Activated CD4-positive, alpha-beta T cell treated with anti-CD3 and anti-CD28 coated beads, Interleukin-2, amount 50 U/mL, for 16 hours (primary cell): ENCODE measurements around the gene NISCH.
"Not testable (repeated sequence)": the region's sequence is repeated elsewhere in the genome, so short reads cannot be mapped to it uniquely, and the experiment has no call there.

Source experiments
- DNase-seq: peaks from one replicate; pipeline ENCODE4 v3.0.0-alpha.2; 2020

NISCH gene

DNA sequence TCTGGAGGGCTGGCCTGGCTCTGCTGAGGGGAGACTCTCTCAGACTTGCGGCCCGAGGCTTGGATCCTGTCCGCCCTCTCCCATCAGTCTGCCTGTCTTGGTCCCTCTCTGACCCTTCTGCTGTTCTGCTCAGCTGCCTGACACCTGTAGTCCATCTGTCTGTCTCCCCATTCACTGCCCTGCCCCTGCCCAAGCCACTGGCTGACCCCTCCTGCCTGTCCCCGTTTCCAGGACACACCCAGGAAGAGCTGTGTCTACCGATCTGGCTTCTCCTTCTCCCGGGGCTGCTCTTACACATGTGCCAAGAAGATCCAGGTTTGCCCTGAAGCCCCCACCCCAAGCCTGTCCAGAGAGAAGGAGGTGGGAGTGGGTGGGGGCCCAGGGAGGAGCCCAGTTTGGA is 59.8 kb downstream of the NISCH start:
- no peak for DNase-seq

DNA sequence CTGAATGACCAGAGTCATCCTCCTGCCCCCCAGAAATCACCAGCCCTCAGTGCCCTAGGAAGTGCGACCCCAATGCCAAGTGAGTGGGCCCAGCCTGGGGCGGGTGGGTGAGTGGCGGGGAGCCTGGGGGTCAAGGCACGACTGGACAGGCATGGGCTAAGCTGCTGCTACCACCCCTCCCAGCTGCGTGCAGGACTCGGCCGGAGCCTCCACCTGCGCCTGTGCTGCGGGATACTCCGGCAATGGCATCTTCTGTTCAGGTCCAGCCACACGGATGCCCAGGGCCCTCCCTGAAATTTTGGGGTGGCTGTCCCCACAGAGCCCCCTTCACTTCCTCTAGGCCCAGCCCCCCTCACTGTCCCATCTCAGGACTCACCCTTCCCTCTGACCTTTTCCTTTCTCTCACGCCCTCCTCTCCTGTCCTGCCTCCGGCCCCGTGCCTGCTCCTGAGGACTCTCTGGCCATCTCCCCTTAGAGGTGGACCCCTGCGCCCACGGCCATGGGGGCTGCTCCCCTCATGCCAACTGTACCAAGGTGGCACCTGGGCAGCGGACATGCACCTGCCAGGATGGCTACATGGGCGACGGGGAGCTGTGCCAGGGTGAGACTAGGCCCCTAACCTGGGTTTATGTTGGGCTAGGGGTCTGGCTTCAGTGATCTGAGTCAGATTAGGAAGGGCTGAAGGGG is 61.2 kb downstream of the NISCH start:
- no peak for DNase-seq

DNA sequence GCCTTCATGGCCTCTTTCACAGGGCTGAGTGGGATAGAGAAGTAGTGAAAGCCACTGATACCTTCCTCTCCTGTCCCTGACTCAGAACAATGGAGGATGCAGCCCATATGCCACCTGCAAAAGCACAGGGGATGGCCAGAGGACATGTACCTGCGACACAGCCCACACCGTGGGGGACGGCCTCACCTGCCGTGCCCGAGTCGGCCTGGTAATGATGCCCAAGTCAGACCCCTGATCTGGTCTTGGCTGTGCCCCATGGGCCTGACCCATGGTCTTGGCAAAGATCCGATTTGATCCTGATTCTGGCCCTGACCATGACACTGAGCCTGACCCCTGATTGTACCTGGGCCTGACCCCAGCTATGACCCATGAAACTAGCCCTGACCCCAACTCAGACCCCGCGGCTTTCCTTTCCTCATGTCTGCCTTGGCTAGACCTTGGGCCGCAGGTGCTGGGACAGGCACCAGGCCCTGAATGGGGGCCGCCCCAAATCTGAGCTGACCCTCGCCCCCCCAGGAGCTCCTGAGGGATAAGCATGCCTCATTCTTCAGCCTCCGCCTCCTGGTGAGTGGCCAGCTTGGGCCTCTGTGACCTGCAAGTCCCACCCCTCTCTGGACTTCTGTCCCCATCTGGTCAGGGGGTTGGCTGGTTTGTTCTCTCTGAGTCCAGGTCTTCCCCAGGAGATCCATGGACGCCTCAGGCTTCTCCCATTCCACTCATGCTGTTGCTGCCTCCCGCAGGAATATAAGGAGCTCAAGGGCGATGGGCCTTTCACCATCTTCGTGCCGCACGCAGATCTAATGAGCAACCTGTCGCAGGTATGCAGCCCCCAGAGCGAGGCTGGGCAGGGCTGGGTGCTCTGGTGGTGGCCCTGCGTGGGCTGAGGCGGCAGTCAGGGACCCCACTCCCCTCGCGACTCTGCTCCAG is 62.7 kb downstream of the NISCH start:
- no peak for DNase-seq

DNA sequence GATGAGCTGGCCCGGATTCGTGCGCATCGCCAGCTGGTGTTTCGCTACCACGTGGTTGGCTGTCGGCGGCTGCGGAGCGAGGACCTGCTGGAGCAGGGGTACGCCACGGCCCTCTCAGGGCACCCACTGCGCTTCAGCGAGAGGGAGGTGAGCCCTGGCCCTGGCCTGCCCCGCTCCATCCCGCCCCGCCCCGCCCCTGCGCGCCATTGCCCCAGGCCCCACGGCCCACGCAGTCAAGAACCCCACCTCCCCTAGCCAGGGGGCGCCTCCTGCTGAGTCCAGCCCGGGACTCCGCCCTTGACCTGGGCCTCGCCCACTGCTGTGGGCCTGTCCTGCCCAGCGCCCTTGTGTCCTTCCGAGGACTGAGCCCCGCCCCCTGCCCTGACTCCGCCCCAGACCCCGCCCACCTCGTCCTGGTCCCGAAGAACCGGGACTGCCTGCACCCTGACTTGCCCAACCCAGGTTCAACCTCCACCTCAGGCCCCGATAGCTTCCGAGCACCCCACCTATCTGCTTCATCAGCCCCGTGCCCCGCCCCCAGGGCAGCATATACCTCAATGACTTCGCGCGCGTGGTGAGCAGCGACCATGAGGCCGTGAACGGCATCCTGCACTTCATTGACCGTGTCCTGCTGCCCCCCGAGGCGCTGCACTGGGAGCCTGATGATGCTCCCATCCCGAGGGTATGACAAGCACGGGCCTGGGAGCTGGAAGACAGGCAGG is 63.5 kb downstream of the NISCH start:
- no peak for DNase-seq

DNA sequence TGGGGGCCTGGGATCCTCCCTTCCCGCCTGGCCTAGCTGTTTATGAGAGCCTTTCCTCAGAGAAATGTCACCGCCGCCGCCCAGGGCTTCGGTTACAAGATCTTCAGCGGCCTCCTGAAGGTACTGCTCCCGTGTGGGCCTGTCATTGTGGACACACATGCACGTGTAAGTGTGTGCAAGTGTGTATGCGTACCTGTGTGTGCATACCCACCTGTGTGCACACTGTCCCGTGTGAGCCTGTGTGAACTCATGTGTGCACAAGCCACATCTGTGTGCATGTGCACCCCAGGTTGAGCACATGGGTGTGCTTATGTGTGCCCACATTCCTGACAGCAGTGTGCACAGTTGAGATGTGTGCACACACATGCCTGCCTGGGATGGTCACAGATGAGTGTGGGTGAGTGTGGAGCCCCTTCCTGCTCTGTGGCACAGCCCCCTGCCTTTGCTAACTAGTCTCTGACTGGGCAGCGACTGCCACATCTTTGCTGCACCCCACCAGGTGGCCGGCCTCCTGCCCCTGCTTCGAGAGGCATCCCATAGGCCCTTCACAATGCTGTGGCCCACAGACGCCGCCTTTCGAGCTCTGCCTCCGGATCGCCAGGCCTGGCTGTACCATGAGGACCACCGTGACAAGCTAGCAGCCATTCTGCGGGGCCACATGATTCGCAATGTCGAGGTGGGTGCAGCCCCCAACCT is 64.2 kb downstream of the NISCH start:
- no peak for DNase-seq

DNA sequence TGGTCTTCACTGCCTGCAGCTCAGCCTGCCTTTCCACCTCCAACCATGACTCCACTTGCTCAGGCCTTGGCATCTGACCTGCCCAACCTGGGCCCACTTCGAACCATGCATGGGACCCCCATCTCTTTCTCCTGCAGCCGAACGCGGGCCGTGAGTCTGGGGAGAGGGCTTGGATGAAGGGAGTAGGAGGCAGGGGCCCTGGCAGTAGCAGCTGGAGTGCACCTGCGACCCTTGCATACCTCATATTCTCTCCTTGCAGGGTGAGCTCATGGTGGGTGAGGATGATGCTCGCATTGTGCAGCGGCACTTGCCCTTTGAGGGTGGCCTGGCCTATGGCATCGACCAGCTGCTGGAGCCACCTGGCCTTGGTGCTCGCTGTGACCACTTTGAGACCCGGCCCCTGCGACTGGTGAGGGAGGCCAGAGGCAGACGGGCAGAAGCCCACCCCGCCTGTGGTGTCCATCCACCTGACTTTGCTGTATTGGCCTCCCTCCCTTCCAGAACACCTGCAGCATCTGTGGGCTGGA is 64.8 kb downstream of the NISCH start:
- DNase-seq = no peak

DNA sequence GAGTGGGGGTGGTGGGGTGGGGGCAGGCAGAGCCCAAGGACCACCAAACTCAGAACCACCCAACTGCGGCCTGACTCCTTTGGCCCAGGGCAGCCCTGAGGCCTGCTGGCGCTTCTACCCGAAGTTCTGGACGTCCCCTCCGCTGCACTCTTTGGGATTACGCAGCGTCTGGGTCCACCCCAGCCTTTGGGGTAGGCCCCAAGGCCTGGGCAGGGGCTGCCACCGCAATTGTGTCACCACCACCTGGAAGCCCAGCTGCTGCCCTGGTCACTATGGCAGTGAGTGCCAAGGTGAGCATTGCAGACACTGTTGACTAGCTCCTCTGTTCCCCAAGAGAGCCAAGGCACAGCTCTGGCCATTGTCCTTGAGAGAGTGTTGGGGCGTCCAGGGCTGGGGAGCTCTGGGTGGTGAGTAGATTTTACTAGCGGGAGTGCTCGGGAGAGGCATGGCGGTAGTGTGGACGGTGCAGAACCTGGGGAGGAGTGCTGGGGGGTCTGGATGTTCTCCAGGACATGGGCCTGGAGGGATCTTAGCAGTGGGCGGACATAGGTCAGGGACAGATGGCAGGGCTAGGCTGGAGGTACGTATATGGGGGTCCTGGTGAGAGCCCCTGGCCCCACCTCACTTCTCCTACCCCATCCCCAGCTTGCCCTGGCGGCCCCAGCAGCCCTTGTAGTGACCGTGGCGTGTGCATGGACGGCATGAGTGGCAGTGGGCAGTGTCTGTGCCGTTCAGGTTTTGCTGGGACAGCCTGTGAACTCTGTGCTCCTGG is 65.5 kb downstream of the NISCH start:
- DNase-seq = no peak

DNA sequence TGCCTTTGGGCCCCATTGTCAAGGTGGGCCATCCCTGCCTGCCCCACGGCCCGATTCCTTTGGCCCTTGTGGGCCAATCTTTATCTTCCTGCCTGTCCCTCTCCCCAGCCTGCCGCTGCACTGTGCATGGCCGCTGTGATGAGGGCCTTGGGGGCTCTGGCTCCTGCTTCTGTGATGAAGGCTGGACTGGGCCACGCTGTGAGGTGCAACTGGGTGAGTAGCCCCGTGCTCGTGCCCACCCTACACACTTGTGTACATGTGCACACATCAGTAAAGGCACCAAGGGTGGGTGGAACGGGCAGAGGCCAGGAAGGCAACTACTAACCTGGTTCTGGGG is 66.1 kb downstream of the NISCH start:
- no peak for DNase-seq

DNA sequence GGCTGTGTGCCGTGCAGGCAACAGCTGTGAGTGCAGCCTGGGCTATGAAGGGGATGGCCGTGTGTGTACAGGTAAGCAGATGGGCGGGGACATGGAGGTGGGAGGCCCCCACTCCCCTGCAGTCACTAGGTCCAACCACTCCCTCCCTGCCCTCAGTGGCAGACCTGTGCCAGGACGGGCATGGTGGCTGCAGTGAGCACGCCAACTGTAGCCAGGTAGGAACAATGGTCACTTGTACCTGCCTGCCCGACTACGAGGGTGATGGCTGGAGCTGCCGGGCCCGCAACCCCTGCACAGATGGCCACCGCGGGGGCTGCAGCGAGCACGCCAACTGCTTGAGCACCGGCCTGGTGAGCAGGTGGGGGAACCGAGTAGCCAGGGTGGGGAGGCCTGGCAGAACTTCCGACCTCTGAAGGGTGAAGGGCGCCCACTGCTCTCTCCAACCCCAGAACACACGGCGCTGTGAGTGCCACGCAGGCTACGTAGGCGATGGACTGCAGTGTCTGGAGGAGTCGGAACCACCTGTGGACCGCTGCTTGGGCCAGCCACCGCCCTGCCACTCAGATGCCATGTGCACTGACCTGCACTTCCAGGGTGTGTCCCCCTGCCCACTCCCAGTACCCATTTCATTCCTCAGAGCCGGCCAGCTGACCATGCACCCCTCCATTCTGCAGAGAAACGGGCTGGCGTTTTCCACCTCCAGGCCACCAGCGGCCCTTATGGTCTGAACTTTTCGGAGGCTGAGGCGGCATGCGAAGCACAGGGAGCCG is 66.7 kb downstream of the NISCH start:
- DNase-seq = no peak

DNA sequence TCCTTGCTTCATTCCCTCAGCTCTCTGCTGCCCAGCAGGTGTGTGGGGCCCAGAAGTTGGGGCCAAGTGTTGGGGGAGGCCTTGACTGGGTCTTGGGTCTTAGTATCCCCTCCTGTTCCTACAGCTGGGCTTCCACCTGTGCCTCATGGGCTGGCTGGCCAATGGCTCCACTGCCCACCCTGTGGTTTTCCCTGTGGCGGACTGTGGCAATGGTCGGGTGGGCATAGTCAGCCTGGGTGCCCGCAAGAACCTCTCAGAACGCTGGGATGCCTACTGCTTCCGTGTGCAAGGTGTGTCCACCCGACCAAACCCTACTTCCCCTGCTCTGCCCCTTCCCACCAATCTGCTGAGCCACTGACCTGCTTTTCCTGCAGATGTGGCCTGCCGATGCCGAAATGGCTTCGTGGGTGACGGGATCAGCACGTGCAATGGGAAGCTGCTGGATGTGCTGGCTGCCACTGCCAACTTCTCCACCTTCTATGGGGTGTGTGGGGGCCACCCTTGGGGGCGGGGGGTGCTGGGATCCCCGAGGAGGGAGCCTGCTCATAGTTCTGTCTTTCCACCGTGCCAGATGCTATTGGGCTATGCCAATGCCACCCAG is 67.3 kb downstream of the NISCH start:
- no peak for DNase-seq

DNA sequence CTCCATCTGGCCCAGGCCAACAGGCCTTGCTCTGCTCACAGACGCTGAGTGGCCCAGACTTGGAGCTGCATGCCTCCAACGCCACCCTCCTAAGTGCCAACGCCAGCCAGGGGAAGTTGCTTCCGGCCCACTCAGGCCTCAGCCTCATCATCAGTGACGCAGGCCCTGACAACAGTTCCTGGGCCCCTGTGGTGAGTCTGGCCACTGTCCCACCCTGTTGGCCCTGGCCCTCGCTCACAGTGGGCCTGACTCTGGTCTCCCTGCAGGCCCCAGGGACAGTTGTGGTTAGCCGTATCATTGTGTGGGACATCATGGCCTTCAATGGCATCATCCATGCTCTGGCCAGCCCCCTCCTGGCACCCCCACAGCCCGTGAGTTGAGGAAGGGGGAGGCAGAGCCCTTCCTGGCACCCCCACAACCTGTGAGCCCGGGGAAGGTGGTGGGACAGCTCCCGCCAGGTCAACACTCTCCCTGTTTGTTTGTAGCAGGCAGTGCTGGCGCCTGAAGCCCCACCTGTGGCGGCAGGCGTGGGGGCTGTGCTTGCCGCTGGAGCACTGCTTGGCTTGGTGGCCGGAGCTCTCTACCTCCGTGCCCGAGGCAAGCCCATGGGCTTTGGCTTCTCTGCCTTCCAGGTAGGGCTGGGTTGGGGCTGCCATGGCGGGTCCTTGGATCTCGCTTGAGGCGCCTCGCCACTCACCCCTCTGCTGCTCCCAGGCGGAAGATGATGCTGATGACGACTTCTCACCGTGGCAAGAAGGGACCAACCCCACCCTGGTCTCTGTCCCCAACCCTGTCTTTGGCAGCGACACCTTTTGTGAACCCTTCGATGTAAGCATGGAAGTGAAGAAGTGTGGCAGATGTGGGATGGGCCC is 68.2 kb downstream of the NISCH start:
- no peak for DNase-seq

DNA sequence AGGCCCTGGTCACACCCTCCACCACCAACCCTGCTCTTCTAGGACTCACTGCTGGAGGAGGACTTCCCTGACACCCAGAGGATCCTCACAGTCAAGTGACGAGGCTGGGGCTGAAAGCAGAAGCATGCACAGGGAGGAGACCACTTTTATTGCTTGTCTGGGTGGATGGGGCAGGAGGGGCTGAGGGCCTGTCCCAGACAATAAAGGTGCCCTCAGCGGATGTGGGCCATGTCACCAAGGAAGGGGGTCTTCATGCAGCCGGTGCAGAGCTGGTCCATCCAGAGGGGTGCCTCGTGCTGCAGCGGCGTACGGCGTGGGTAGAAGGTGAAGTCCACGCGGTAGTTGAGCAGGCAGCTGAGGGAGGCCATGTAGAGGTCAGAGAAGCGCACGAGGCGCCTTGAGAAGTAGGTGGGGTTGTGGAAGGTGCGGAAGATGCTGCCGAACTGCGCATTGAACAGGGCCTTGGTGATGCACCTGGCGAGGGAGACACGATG is 68.9 kb downstream of the NISCH start:
- no peak for DNase-seq

DNA sequence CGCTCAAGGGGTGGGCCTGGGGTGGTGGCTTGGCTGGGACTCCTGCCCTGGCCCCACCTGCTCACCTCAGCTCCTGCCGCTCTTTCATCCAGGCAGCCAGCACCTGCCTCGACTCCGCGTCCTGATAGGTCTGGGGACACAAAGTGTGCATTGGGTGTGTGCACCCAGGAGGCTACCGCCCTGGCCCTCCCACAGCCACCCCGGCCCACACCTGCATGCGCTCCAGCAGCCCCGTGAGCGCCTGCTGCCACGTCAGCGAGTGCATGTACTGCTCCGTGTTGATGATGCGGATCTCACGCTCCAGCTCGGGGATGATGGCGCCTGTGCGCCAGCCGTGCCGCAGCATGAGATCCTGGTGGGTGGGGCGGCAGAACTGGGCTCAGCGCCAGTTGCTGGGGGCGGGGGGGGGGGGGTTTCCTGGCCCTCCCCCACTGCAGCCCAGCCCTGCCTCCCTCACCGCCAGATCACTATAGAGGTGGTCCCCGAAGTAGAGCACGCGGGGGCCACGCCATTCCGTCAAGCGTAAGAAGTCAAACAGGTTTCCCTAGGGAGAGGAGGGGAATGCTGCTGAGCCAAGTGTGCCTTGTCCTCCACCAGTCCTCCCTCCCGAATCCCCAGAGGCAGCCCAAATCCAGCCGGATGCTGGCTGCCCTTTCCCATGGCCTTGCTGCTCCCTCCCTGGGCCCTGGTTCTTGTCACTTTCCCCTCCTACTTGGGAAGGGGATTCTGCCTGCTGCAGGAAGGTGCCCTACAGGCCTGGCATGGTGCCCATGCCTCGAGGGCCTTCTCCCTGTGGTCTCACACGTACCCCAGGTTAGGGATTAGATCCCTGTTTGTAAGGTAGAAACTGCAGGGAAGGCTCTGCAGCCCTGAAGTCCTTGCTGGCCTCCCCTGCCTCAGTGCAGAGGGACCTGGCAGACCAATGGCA is 69.6 kb downstream of the NISCH start:
- DNase-seq = no peak

DNA sequence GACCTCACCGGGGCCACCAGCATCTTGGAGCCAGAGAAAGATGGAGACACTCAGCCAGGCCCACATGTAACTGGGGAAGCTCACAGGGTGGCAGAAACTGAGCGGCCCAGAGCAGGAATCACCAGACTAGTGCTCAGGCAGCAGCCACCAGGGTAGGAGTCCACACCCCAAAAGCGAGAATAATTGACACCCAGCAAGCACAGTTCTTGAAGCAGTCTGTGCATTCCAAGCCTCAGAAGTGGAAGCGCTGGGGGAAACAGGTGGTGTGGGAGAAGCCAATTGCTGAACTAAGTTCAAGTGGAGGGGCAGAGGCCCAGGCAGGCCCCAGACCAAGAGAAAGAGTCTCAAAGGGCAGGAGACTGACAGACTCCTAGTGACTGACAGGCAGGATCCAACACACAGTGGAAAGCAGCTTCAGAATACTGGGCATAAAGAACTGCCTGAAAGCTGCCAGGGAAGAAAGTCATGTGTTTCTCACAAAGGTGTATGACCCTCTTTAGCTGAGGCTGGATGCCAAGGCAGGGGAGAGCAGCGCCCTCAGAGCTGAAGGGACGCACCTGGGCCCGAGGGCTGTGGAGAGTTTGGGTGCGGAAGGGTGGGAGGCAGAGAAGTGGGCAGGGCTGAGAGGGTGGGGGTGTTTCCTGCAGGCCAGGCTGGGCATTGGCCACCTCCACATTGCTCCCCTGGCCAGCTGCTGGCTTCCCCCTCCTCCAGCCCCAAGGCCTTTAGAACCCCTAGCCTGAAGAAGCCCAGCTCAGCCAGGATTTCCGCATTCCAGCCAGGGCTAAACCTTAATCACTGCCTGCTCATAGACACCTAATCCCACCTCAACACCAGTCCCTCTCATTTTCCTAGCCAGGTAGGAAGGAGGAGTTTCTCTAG is 70.5 kb downstream of the NISCH start:
- DNase-seq = no peak

DNA sequence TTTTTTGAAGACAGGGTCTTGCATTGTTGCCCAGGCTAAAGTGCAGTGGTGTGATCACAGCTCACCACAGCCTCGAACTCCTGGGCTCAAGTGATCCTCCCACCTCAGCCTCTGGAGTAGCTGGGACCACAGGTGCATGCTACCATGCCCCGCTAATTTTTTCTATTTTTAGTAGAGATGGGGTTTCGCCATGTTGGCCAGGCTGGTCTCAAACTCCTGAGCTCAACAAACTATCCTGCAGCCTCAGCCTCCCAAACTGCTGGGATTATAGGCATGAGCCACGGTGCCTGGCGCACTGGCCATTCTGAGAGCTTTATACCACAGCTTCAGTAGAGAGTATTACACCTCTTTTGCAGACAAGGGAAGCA is 71.3 kb downstream of the NISCH start:
- not testable (repeated sequence) for DNase-seq

DNA sequence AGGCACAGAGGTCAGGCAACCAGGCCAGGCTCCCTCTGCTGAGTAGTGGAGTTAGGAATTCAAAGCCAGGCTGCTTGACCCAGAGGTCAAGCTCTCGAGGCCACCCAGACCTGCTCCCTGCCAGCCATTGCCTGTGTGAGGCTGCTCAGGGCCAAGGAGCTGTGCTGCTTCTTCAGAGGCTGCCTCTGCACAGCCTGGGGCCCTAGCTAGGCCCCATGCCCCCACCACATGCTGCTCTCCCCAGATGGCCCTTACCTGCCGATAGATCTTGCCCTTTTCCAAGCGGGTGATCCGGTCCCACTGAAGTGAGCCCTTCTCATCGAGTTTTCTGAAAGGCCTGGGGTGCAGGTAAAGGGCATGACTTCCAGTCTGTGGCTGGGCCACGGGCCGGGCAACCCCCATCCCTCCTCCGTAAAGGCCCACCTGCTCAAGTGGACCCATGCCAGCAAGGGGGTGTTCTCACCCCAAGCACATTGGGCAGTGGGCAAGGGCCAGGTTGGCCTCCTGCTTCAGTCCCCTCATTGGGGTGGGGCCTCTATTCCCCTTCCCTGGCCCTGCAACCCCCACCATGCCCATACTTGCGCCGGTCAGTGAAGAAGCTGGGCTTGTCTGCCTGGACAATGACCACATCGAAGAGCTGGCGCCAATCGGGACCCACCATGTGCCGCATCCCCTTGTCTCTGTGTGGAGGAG is 71.8 kb downstream of the NISCH start:
- no peak for DNase-seq
